A204.1 (cell line): Measurements from ENCODE around the gene SSBP2.

Source experiments
- FAIRE-seq: peaks from 2 replicates; lab custom pipeline; 2012; peaks lifted over from hg19 to GRCh38; lab: Jason Lieb, UNC

Gene SSBP2

DNA sequence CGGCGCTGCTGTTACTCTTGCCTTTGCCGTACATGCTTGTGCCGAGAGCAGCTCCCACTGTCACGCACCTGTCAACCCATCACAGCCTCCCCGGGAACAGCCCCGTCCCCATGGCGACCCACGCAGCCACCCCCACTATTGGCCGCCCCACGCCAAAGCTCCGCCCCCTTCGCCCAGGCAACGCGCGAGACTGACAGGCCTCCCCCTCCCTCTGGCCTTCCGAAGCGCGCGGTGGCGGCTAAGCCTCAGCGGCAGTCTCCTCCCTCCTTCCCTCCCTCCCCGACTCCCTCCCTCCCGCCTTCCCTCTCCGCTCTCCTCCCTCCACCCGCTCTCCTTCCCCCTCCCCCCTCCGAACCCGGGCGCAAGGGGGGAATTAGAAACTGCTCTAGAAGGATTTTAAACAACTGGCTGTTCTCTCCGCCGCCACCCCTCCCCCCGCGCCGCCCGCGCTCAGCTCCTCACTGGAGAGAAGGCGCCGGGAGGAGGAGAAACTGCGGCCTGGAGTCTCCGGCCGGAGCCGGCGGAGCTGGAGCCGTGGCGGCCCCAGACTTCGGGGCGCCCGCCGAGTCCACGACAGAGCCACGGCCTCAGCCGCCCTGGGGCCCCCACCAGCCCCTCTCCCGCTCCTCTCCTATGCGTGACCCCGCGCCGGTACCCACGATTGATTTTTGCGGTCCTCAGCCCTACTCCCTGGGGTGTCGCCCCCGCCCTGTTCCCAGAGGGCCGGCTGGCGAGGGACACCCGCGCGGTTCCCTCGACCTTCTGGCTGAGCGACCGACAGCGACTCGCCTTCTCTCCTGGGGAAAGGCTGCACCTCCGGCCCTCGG is at the start of gene SSBP2:
SSBP2 (minus strand) TSS at position 89 of the 827 bp plus-strand sequence; CDS start at position 34, 55 bp downstream.
- FAIRE-seq = peak; percentile 29

DNA sequence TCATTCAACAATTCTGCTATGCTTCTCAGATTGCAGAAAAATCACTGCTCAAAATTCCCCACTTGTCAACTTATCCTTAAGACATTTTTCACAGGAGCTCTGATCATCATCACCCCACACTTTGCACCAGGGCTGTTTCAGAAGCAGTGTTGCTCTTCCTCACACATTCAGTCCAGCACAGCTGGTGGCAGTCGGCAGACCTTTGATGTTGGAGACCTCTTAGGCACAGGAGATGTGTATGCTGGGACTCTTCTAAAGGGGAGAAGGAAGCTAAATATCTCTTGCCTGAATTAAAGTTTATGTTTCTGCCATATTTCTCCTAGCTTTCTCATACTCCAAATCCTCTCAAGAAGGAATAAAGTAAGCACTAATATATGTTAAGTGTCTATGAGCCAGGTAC is 44.8 kb upstream of the SSBP2 start:
- FAIRE-seq = no peak

- no peak for FAIRE-seq
Measured at GRCh38 chr5:81794226-81794625, 43.3 kb upstream of the SSBP2 start.

GRCh38 chr5:81790336-81790735 is 39.4 kb upstream of the SSBP2 start:
- FAIRE-seq = no peak

GRCh38 chr5:81789033-81789432 is 38.1 kb upstream of the SSBP2 start:
- no peak for FAIRE-seq

GRCh38 chr5:81788329-81788728 is 37.4 kb upstream of the SSBP2 start:
- no peak for FAIRE-seq

- FAIRE-seq = no peak
Measured at GRCh38 chr5:81787474-81788242, 36.8 kb upstream of the SSBP2 start.

DNA sequence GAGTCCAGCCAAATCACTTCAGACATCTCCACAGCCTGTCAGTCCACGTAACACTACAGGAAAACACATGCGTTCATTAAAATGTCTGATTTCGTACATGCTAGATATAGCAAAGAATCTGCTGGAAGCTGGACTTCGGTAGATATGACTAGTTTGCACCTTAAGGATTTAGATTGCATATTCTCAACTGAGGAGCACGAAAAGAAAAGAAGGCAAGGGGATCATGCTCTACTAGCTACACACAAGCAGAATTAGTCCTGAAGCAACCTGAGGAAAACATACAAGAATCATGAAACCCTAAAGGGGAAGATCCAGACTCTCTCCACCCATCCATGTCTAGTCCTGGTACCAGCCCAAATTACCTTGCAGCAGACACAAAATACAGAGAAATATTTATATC is 36.1 kb upstream of the SSBP2 start:
- no peak for FAIRE-seq

DNA sequence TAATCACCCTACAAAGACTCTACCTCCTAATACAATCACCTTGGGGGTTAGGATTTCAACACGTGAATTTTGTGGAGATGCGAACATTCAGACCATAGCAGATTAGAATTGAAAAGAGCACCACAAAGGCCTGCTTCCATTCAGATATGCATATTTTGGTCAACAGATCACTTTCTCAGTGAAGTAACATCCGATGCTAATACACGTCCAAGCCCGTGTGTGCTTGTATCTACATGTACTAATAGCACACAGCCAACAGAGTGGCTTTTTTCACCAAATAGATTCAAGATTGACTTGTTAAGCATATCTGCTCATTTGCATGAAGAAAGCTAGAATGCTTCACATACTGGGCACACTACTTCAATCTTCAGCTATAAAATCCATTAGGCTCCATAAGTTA is 35.6 kb upstream of the SSBP2 start:
- no peak for FAIRE-seq

GRCh38 chr5:81785322-81785721 is 34.4 kb upstream of the SSBP2 start:
- no peak for FAIRE-seq

DNA sequence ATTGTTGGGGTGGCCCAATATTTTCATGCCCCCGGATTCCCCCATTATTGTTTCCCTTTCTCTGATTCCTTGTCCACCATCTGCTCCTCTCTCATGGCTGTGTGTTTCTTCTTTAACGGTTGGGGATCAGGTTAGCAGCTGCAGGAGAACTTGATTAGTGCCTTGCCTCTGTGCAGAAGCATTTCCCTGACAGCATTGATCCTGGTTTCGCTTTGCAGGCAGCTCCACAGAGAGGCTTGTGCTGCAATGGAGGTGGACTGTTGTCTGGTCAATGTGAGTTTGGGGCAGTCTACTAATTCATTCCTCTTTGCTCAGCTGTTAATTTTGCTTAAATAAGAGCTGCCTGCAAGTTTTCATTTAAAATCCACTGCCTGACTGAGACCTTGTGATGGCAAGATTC is 32.5 kb upstream of the SSBP2 start:
- FAIRE-seq = no peak

GRCh38 chr5:81782811-81783210 is 31.9 kb upstream of the SSBP2 start:
- FAIRE-seq = no peak

DNA sequence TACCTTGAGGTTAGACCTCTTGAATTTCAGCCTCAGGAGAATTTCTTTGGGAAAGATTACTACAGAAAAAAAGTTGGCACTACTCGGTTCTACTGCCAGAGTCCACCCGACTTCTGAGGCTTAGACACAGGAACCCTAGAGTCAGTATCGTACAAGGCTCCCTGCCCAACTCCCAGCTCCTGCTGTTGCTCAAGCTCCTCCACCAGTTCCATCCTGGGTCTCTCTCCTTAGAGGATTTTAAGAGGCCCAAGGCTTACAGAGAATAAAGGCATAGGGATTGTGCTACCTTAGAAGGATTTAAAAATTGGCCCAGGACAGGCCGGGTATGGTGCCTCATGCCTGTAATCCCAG is 29.0 kb upstream of the SSBP2 start:
- no peak for FAIRE-seq

GRCh38 chr5:81779125-81779915 is 28.4 kb upstream of the SSBP2 start:
- FAIRE-seq = peak; percentile 64

- no peak for FAIRE-seq
Measured at GRCh38 chr5:81778642-81779041, 27.7 kb upstream of the SSBP2 start.

GRCh38 chr5:81776258-81776657 is 25.4 kb upstream of the SSBP2 start:
- FAIRE-seq = no peak

- no peak for FAIRE-seq
Measured at GRCh38 chr5:81774374-81774773, 23.5 kb upstream of the SSBP2 start.

DNA sequence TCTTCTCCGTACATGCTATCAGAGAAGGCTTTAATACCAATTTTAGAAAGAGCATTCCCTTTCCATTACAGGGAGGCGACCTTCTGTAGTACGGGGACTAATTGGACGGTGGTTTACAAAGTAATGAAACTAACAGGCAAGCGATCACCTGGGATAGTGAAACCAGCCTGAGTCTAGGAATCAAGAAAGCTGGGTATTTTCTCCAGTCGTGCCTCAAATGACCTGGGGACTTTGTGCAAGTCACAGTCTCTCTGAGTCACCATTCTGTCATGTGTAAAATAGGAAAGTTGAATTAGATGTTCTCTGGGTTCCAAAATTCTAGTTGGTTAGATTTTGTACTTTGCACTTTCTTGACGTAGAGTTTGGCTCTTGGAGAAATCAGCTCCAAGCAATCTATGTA is 22.7 kb upstream of the SSBP2 start:
- FAIRE-seq = no peak

GRCh38 chr5:81773161-81773560 is 22.3 kb upstream of the SSBP2 start:
- FAIRE-seq = no peak

- FAIRE-seq = no peak
Measured at GRCh38 chr5:81772488-81772887, 21.6 kb upstream of the SSBP2 start.

- no peak for FAIRE-seq
Measured at GRCh38 chr5:81768935-81769452, 18.1 kb upstream of the SSBP2 start.

- no peak for FAIRE-seq
Measured at GRCh38 chr5:81767938-81768337, 17.0 kb upstream of the SSBP2 start.

GRCh38 chr5:81767097-81767496 is 16.2 kb upstream of the SSBP2 start:
- FAIRE-seq = no peak
